Endothelial cell of umbilical vein (primary cell): ENCODE data around the gene PDHA2. TPM values are rescaled to one million over a fixed set of nuclear protein-coding genes. Genes with fewer than 3 reads are reported as not detected.

Source experiments
- BruUV-seq: library from RNA; stranded (reverse); fragments of 400-500 nt; replicated peaks from 2 replicates; lab custom pipeline; 2021; lab: Mats Ljungman, UMichigan
- CTCF ChIA-PET: fragments of 300-600, 350-600 bp; sonication (Branson Sonifier 250); formaldehyde crosslinking; loops from one replicate; lab custom pipeline; 2021; ENCODE audit warnings: antibody characterized with exemption, inconsistent platforms; lab: Charles Lee
- POLR2A ChIA-PET: fragments of 300-600, 350-600 bp; sonication (Branson Sonifier 250); formaldehyde crosslinking; loops from one replicate; lab custom pipeline; 2021; ENCODE audit warnings: antibody characterized with exemption, inconsistent platforms; lab: Charles Lee
- DNase-seq: peaks from one replicate; pipeline ENCODE4 v3.0.0-alpha.2; 2011; ENCODE audit warnings: low read depth, low spot score
- FAIRE-seq: peaks from 2 replicates; lab custom pipeline; 2011; peaks lifted over from hg19 to GRCh38; lab: Jason Lieb, UNC
- H2AFZ ChIP-seq: 2 replicates; pipeline ENCODE4 v1.6.0; 2012; ENCODE audit warnings: low read depth, low read length, control low read depth, inconsistent platforms
- H3K27ac ChIP-seq: 2 replicates; pipeline ENCODE4 v1.5.1; 2011; ENCODE audit warnings: low read depth, mild to moderate bottlenecking, control low read depth, low read length, moderate library complexity; ENCODE audit not compliant: insufficient read depth
- H3K27me3 ChIP-seq, 2 experiments: 2 replicates each; pipeline versions ENCODE4 v1.6.0 to v1.6.1; 2011; ENCODE audit warnings: low read length in 2 of 2, mixed read lengths in 1 of 2; ENCODE audit not compliant: control insufficient read depth in 2 of 2, insufficient read depth in 2 of 2
- H3K36me3 ChIP-seq, 2 experiments: 2 replicates in 1 of 2; 3 replicates in 1 of 2; pipeline ENCODE4 v1.5.1; 2011; ENCODE audit warnings: low read length in 2 of 2, mild to moderate bottlenecking in 1 of 2, moderate library complexity in 1 of 2; ENCODE audit not compliant: control insufficient read depth in 2 of 2, insufficient read depth in 2 of 2; ENCODE audit errors: extremely low read depth in 1 of 2
- H3K4me1 ChIP-seq: 3 replicates; pipeline ENCODE4 v1.5.1; 2011; ENCODE audit warnings: mild to moderate bottlenecking, low read length; ENCODE audit not compliant: control insufficient read depth, insufficient read depth; ENCODE audit errors: extremely low read depth
- H3K4me2 ChIP-seq: 2 replicates; pipeline ENCODE4 v1.6.1; 2011; ENCODE audit warnings: low read length, control low read depth, mixed read lengths; ENCODE audit not compliant: insufficient read depth
- H3K4me3 ChIP-seq, 3 experiments: fragments of 200-600 bp in 1 of 3; sonication (generic), shearing (Covaris generic) in 1 of 3; replicated peaks in 1 of 3; 2 replicates each; pipeline ENCODE4 v1.5.1; 2011 to 2016; ENCODE audit warnings: control low read depth in 3 of 3, low read length in 3 of 3, mild to moderate bottlenecking in 2 of 3, inconsistent platforms in 1 of 3, low read depth in 1 of 3, moderate library complexity in 1 of 3; ENCODE audit not compliant: insufficient read depth in 1 of 3
- H3K79me2 ChIP-seq: 2 replicates; pipeline ENCODE4 v1.6.0; 2012; ENCODE audit warnings: low read length, inconsistent platforms; ENCODE audit not compliant: control insufficient read depth, insufficient read depth
- H3K9ac ChIP-seq: replicated peaks from 2 replicates; pipeline ENCODE3; 2011; ENCODE audit warnings: low read length, control low read depth; ENCODE audit not compliant: insufficient read depth; ENCODE audit errors: extremely low read depth
- H3K9me1 ChIP-seq: replicated peaks from 3 replicates; pipeline ENCODE4 v1.6.0; 2011; ENCODE audit warnings: mild to moderate bottlenecking, low read length; ENCODE audit not compliant: control insufficient read depth, insufficient read depth; ENCODE audit errors: extremely low read depth
- H3K9me3 ChIP-seq: replicated peaks from 2 replicates; pipeline ENCODE4 v1.5.1; 2012; ENCODE audit warnings: low read length, inconsistent platforms; ENCODE audit not compliant: control insufficient read depth, insufficient read depth
- H4K20me1 ChIP-seq: replicated peaks from 2 replicates; pipeline ENCODE3; 2011; ENCODE audit warnings: mild to moderate bottlenecking, low read length; ENCODE audit not compliant: control insufficient read depth, insufficient read depth; ENCODE audit errors: extremely low read depth
- EZH2 ChIP-seq: IDR thresholded peaks from 2 replicates; pipeline ENCODE4 v1.6.1; 2012; ENCODE audit warnings: borderline replicate concordance, low read depth, mild to moderate bottlenecking, moderate library complexity, low read length, inconsistent platforms; ENCODE audit not compliant: severe bottlenecking
- FOS ChIP-seq: IDR thresholded peaks from 2 replicates; pipeline ENCODE4 v1.6.1; 2011; ENCODE audit warnings: mild to moderate bottlenecking, low read length, moderate library complexity, borderline replicate concordance; ENCODE audit not compliant: insufficient read depth
- GATA2 ChIP-seq: IDR thresholded peaks from 2 replicates; pipeline ENCODE4 v1.7.0; 2011; ENCODE audit warnings: low read depth, mild to moderate bottlenecking, moderate library complexity, mixed read lengths, low read length; ENCODE audit not compliant: insufficient read length, insufficient read depth
- JUN ChIP-seq: IDR thresholded peaks from 2 replicates; pipeline ENCODE4 v1.6.1; 2011; ENCODE audit warnings: borderline replicate concordance, low read depth; ENCODE audit not compliant: insufficient read length, insufficient read depth
- MYC ChIP-seq: IDR thresholded peaks from one replicate; pipeline ENCODE4 v1.6.1; 2011; ENCODE audit warnings: mild to moderate bottlenecking, low read depth, low read length
- POLR2A ChIP-seq: IDR thresholded peaks from 2 replicates; pipeline ENCODE4 v1.6.1; 2012; ENCODE audit warnings: low read depth, mild to moderate bottlenecking, control low read depth, low read length
- POLR2AphosphoS5 ChIP-seq: IDR thresholded peaks from 2 replicates; pipeline ENCODE4 v1.6.1; 2012; ENCODE audit warnings: low read depth, mild to moderate bottlenecking, control low read depth, low read length, moderate library complexity; ENCODE audit not compliant: insufficient read depth
- dilution Hi-C: fragments of 300-500 bp; cut with MboI; formaldehyde crosslinking; loops from one replicate; pipeline ENCODE4 v1.15.0; 2019; ENCODE audit warnings: low sequenced_read_pairs; ENCODE audit not compliant: extremely low pct_ligation_motif_present
- intact Hi-C: fragments of 100-400 bp; cut with micrococcal nuclease; formaldehyde crosslinking; loops from one replicate; pipeline ENCODE4 v1.10.0; 2022
- polyA plus RNA-seq, 4 experiments: library from polyadenylated mRNA; depleted of rRNA in 3 of 4; stranded (reverse) in 3 of 4; unstranded in 1 of 4; fragments of >200 nt; gene quantifications; 2 replicates each; pipeline versions ENCODE4 v1.2.1 to v1.2.3, GENCODE V29; 2011 to 2012; ENCODE audit warnings: missing spikeins in 1 of 4
- total RNA-seq: library from RNA; stranded (reverse); gene quantifications from 2 replicates; pipeline ENCODE4 v1.2.3, GENCODE V29; 2021
- TF ChIP-seq, protein P1 (sequence below): IDR thresholded peaks from 2 replicates; pipeline ENCODE4 v1.6.1; 2011; ENCODE audit not compliant: insufficient read depth, insufficient read length
- TF ChIP-seq, protein P2 (sequence below), 2 donors: IDR thresholded peaks; 1 replicate in 1 of 2; 2 replicates in 1 of 2; pipeline ENCODE4 v1.5.1; 2011; ENCODE audit warnings: low read length in 2 of 2, mild to moderate bottlenecking in 2 of 2, moderate library complexity in 2 of 2, control low read depth in 1 of 2, inconsistent platforms in 1 of 2, low read depth in 1 of 2; ENCODE audit not compliant: insufficient read depth in 1 of 2; ENCODE audit errors: extremely low read depth in 1 of 2

PDHA2 gene
- total and polyA plus RNA-seq, 2 donors (not counting 3 experiments of a cell fraction or from before 2014, with no cell fraction given), result not detected

DNA sequence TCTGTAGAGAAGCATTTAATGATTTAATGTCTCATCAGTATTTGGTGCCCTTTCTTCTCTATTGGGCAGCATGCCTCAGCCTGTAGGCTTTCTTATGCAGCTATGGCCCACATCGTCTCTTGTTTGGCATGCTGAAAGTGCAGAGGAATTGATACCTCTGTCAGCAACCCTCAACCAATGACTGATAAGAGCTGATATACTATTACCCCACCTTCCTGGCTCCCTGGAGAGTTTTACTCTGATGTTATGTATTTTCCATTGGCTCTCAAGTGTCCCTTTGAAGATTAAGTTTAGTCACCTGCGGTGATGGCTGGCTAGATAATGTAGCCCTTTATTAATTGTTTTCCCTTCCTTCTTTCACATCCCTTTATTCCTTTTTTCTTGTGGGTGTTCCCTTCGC, 41.2 kb upstream of the PDHA2 start:
- Histone ChIP-seq H3K27ac (no peak overlapping the region), H3K9me3 (no peaks in the 10 kb centered on the region), H4K20me1 (no peaks in the 10 kb centered on the region), H3K4me1 (no peaks in the 10 kb centered on the region), H3K4me2 (no peak overlapping the region), H2AFZ (no peak overlapping the region), H3K9ac (no peak overlapping the region), H3K79me2 (no peaks in the 10 kb centered on the region), H3K4me3 (no peak overlapping the region), H3K9me1 (no peaks in the 10 kb centered on the region), H3K27me3 (no peaks in the 10 kb centered on the region), H3K36me3 (no peaks in the 10 kb centered on the region)
- dilution Hi-C loops (no loop called here), intact Hi-C loops (no loop called here)
- BruUV-seq, result no TSS peak
- TF ChIP-seq, protein P1, sequence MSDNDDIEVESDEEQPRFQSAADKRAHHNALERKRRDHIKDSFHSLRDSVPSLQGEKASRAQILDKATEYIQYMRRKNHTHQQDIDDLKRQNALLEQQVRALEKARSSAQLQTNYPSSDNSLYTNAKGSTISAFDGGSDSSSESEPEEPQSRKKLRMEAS, result no peak
- TF ChIP-seq JUN (no peak), FOS (no peak), POLR2A (no peak), EZH2 (no peak), POLR2AphosphoS5 (no peak), MYC (no peak), GATA2 (no peak)
- TF ChIP-seq, protein P2, sequence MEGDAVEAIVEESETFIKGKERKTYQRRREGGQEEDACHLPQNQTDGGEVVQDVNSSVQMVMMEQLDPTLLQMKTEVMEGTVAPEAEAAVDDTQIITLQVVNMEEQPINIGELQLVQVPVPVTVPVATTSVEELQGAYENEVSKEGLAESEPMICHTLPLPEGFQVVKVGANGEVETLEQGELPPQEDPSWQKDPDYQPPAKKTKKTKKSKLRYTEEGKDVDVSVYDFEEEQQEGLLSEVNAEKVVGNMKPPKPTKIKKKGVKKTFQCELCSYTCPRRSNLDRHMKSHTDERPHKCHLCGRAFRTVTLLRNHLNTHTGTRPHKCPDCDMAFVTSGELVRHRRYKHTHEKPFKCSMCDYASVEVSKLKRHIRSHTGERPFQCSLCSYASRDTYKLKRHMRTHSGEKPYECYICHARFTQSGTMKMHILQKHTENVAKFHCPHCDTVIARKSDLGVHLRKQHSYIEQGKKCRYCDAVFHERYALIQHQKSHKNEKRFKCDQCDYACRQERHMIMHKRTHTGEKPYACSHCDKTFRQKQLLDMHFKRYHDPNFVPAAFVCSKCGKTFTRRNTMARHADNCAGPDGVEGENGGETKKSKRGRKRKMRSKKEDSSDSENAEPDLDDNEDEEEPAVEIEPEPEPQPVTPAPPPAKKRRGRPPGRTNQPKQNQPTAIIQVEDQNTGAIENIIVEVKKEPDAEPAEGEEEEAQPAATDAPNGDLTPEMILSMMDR (IDR thresholded peaks at IDR 0.05; ENCODE audit: extremely low read depth in 1 of 2, insufficient read depth in 1 of 2, low read depth in 1 of 2, low read length in 2 of 2), result no peak
- DNase-seq (no peak), FAIRE-seq (no peak)
- ChIA-PET CTCF (no interaction called here), POLR2A (no interaction called here)
